GM19351 (cell line): Measurements from ENCODE around the gene ATP1B3.
"Not testable (repeated sequence)": the region's sequence is repeated elsewhere in the genome, so short reads cannot be mapped to it uniquely, and the experiment has no call there.

Source experiments
- ATAC-seq: cut with Tn5 transposase; IDR thresholded peaks from one replicate; pipeline ENCODE4 v1.9.1; 2021; ENCODE audit warnings: mild to moderate bottlenecking, moderate library complexity; ENCODE audit not compliant: unreplicated experiment

ATP1B3 gene

DNA sequence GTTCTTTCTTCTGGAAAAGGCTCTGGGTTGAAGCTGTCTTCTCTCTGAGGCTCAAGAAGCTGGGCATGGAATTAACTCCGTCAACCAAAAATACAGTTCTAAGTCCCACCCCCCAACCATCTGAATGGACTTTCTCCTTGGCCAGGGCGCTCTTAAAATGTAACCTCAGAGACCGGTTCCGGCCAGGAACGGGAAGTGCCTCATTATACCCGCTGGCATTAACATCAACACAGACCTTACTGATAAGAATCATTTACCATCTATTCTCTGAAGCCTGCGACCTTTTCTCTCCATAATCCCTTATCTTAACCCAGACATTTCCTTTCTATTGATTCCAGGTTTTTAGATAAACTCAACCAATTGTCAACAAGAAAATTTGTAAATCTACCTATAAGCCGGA, 64.7 kb downstream of the ATP1B3 start:
- no peak for ATAC-seq

DNA sequence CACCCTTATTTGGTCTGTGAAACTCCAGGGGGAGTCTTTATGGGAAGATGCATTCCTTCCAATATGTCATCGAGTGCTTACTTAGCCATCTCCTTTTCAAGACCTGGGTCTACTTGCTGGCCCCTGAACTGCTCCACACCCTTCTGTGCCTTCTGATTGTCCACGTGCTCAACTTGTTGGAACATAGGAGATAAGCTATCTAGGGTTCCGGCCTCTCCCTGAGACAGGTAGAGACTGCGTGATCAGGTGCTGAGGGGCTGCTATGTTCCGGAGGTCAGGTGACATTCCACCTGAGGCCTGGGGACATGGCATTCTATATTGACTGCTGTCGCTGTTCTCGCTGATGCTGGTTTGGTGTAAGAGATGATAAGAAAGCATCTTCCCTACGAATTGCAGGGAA, 65.6 kb downstream of the ATP1B3 start:
- ATAC-seq: no peak

DNA sequence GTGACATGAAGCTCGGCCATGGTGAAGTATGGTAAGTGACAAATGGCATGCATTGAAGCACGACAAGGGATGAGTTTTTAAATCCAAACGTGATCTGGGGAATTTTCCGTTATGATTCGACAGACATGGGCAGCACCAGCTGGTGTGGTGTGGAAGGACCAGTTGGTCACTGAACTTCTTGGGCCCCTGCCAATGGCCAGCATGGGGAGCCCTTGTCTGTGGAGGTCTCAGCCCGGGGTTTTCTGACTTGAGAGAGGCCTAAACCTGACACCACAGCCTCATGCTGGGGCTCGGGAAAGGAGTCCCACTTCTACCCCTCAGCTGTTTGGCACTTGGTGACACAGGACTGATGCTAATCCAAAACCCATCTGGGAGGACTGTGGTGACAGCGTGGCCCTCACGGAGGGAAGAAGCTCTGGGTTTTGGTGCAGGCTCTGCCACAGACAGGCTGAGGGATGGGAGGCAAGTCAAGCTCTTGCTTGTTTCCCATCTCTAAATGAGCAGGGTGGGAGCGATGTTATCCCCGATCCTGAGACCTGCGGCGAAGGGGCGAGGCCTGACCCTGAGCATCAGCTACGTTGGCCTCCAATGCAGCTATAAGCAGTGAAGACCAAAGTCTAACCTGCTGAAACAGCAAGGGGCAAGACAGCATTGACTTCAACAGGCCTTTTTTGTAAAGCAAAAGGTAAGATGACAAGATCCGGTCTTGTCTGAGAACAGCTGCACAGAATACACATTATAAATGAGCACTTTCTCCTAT, 69.5 kb downstream of the ATP1B3 start:
- ATAC-seq: no peak

DNA sequence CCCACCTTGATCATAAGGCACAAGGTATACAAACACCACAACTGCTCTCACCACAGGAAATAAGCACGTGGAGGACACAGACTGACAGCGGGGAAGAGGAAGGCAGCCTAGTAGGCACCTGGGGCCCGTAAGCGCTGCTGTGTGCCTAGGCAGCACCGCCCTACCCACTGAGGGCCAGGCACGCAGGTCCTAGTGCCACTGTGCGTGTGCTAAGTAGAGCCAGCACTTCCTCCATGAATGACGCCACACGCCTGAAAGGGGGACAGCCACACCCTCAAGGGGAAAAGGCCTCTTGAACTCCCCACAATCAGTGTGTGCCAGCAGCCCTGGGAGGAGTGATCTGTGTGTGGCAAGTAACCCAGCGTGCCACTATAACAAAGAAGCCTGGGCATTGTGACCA, 73.0 kb downstream of the ATP1B3 start:
- ATAC-seq: no peak

DNA sequence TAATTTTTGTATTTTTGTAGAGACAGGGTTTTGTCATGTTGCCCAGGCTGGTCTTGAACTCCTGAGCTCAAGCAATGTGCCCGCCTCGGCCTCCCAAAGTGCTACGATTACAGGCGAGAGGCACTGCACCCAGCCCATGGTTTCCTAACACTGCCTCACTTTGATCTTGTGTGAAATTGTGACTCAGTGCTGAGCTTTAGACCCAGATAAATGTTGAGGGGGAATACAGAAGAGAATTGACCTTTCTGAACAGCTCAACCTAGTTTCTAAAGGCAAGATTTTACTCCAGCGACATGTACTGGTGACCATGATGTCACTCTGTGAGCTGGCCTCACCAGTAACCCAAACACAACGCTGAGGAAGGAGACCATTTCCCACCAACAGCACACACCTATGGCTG, 73.5 kb downstream of the ATP1B3 start:
- no peak for ATAC-seq

DNA sequence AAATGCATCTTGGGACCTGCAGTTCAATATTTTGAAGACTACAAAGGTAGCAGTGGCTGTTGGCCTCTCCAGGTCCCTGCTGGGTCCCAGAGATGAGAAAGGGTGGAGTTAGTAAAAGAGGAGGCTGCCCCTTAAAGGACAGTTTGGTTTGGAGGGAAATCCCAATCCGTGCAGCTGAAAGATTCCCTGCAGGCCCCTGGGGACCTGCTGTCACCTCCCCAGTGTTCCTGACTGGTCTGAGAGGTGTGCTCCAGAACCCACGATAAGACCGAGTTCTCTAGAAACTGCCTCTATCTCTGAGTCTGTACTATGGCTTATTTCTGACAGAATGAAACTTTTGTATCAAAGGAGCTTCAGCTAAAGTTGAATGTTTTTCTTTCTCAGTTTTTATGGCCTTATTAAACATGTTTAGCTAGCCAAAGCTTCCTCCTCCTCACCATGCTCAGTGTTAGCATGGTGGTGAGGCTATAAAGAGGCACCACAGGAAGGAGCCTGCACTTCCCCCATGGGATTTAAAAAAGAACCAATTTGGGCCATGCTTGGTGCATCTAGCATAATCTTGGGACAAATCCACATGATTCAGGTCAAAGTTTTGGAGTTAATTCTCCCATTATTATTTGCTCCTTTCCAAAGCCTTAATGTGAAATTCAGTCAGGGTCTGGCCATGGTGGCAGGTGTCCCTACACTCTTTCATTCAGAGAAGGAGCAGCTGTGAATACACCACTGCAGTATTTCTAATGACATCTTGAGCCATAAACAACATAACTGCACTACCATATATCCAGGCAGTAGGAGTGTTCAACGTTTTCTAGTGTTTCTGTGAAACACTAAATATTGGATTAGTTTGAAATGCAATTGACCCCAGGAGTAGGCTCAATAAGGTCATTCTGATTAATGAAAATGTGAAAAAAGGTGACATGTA, 74.4 kb downstream of the ATP1B3 start:
- ATAC-seq: no peak

DNA sequence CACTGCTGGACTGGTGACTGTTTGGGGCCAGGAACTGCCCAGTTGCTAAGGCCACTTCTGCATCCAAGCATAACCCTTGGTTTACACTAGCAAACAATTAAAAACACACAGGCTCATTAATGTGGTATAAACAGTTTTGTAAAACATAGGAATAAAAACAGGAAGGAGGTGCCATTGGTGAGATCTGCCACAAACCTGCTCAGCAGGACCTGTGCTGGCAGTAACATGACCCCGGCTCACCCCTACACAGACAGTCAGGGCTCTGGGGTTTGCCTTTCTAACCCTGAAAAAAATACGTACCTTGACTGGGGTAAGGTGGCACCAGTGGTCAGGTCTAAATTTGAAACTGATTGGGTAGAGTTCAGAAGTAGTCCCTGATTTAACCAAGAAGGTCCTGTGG, 76.2 kb downstream of the ATP1B3 start:
- no peak for ATAC-seq

DNA sequence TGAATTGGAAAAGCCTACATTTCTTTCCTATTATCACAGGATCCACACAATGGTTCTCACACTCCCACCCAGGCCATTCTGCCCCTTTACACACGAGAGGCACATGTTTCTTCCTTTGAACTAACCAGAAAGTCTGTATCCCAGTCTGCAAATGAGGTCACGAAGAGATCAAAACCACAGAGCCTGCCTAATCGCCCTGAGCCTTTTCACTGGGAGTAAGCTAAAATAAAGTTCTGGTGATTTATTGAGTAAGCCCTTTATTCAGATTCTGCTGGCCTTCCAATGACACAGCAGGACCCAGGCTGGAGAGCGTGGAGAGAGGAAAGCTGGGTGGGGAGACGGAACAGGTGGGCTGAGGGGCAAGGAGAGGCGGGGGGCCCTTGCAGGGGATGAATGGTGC, 78.7 kb downstream of the ATP1B3 start:
- no peak for ATAC-seq

DNA sequence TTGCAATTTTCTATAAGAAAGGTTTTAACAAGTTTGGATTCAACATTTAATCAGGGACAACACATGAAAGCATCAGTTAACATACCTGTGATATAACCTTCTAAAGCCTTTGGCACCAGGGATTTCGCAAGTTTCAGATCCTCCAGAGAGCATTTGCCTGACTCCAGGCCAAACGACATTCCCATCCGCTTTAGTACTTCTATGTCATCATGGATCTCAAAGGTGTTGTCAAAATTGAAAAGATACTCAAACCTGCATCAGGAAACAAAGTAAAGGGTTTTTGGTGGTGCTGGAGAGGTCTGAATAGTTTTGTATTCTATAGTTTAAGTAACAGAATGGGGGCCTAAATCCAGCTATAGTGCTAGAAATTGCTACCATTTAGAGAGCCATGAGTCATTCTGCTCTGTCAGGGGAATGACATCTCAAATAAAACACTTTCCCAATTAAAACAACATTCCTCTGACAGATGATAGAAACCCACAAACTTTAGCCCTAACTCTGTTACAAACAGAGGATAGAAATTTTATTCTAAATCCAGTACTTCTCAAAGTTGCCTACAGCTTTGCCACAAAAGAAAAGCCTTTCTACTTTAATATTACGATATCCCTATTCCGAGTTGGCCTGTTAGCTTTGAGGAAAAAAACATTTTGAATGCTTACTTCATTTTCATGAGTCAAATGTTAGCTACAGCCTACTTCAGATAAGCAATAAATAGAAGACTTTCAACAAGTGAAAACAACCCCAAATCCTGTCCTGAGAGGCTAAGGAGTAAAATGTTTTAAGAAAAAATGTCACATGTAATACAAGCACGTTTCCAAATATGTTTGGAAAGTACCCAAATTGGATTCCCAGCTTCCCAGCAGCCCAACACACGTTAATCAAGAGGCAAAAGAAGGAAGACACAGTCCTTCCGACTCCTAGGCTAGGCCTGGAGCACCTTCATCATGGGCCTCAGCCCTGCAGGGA, 83.4 kb downstream of the ATP1B3 start:
- ATAC-seq: no peak

DNA sequence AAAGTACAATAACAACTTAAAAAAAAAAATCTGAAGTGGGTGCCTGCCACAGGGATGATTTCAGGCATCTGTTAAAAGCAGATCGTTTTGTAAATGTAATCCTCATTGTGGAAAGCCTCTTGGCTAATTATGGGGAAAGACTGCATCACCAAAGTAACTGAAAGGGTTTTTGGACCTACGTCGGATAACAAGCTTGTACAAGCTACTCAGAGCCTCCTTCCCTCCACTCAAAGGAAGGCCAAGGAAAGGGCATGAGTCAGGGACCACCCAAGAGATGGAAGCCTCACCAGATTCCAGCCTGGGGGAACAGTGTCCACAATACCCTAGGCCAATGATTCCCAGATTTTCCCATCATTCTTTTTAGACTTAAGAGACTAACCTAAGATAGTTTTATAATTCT, 84.3 kb downstream of the ATP1B3 start:
- ATAC-seq: no peak

DNA sequence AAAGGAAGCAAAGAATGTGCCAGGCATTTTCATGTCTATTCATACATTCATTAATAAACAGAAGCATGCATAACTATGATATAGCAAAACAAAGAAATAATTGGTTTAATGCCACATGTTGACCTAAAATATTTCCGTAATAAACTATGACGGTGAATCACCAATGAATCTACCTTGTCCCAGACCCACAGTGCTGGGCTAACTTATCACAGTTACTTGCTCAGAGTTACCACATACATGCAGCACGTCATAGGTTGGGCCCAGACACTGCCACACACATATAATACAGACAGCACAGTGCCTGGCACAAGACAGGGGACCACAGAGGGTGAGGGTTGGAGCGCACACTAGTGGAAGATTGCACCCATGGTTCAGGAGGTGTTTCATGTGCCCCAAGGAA, 86.9 kb downstream of the ATP1B3 start:
- no peak for ATAC-seq

DNA sequence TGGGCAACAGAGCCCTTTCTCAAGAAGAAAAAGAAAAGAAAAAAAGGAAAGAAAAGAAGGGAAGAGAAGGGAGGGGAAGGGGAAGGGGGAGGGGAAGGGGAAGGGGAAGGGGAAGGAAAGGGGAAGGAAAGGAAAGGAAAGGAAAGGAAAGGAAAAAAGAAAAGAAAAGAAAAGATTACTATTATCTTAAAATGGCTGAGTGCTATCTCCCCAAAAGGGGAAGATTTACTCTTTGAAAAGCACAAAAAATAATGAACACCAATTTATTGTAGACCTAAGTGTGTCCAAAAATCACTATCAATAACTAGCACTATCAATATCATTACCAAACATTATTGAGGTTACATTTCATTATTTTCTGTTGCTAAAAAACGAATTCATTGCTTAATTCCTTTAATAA, 89.0 kb downstream of the ATP1B3 start:
- no peak for ATAC-seq

DNA sequence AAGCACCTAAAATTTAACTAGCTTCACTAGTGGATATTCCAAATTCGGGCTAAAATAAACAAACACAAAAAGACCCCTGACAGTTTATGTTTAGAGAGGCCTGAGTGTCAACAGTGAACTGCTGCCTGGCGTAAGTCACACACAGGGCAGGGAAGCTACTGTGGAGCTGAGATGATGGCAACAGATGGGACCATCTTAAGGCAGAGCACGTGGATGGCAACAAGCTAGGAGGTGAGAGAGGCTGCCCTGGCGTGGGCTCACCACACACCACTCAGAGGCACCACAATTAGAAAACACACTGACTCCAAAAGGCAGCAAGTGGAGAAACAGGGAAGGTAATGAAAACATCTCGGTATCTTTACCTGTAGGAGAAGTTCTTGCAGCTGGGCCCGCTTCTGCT, 93.3 kb downstream of the ATP1B3 start:
- no peak for ATAC-seq

DNA sequence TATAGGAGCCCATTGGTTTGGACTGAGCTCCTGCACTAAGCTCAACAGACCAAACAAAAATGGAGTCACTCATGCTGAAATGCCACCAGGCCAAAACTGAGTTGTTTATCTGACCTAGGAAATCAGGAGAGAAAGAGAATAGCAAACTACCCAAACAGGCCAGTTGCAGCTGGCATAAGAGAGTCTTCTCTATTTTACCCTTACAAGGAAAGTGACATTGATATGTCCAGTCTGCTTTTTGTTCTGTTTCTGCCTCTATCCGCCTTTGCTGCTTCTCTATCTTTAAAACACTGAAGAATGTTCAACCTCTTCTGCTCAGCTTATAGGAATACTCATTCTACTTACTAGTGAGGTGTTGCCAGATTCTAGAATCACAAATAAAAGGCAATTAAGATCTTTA, 95.1 kb downstream of the ATP1B3 start:
- ATAC-seq: no peak

DNA sequence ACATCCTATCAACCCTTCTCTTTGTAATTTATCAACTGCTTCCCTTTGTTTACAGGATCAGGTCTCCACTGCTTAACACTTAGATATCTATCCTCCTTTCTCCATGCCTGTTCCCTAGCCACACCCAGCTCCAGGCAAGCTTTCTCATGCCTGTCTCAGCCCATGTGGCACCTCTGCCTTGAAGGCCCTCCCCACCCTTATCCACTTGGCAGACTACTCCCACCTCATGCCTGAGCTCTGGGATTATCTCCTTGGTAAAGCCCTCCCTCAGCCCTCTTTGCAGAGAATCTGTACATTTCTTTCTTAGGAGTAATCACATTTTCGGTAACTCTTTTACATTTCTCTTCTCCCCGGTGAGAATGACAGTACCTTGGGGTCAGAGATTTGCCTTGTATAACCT, 96.0 kb downstream of the ATP1B3 start:
- ATAC-seq: no peak

DNA sequence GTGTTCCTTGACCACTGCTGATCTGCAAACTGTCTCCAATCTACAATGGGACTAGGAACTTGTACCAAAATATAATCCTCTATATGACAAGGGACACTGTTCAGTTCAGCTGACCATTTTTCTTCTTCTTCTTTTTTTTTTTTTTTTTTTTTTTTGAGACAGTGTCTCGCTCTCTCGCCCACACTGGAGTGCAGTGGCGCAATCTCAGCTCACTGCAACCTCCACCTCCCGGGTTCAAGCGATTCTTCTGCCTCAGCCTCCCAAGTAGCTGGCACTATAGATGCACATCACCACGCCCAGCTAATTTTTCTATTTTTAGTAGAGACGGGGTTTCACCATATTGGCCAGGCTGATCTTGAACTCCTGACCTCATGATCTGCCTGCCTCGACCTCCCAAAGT, 98.3 kb downstream of the ATP1B3 start:
- not testable (repeated sequence) for ATAC-seq
